Endothelial cell of umbilical vein (primary cell): ENCODE measurements around the gene BLOC1S1. TPM values are rescaled to one million over a fixed set of nuclear protein-coding genes. Genes with fewer than 3 reads are reported as not detected.

Experiments used
- BruUV-seq: library from RNA; stranded (reverse); fragments of 400-500 nt; replicated peaks from 2 replicates; lab custom pipeline; 2021; lab: Mats Ljungman, UMichigan
- CTCF ChIA-PET: fragments of 300-600, 350-600 bp; sonication (Branson Sonifier 250); formaldehyde crosslinking; loops from one replicate; lab custom pipeline; 2021; ENCODE audit warnings: antibody characterized with exemption, inconsistent platforms; lab: Charles Lee
- POLR2A ChIA-PET: fragments of 300-600, 350-600 bp; sonication (Branson Sonifier 250); formaldehyde crosslinking; loops from one replicate; lab custom pipeline; 2021; ENCODE audit warnings: antibody characterized with exemption, inconsistent platforms; lab: Charles Lee
- DNase-seq: peaks from one replicate; pipeline ENCODE4 v3.0.0-alpha.2; 2011; ENCODE audit warnings: low read depth, low spot score
- FAIRE-seq: peaks from 2 replicates; lab custom pipeline; 2011; peaks lifted over from hg19 to GRCh38; lab: Jason Lieb, UNC
- H2AFZ ChIP-seq: 2 replicates; pipeline ENCODE4 v1.6.0; 2012; ENCODE audit warnings: low read depth, low read length, control low read depth, inconsistent platforms
- H3K27ac ChIP-seq: 2 replicates; pipeline ENCODE4 v1.5.1; 2011; ENCODE audit warnings: low read depth, mild to moderate bottlenecking, control low read depth, low read length, moderate library complexity; ENCODE audit not compliant: insufficient read depth
- H3K27me3 ChIP-seq, 2 experiments: 2 replicates each; pipeline versions ENCODE4 v1.6.0 to v1.6.1; 2011; ENCODE audit warnings: low read length in 2 of 2, mixed read lengths in 1 of 2; ENCODE audit not compliant: control insufficient read depth in 2 of 2, insufficient read depth in 2 of 2
- H3K36me3 ChIP-seq, 2 experiments: 2 replicates in 1 of 2; 3 replicates in 1 of 2; pipeline ENCODE4 v1.5.1; 2011; ENCODE audit warnings: low read length in 2 of 2, mild to moderate bottlenecking in 1 of 2, moderate library complexity in 1 of 2; ENCODE audit not compliant: control insufficient read depth in 2 of 2, insufficient read depth in 2 of 2; ENCODE audit errors: extremely low read depth in 1 of 2
- H3K4me1 ChIP-seq: 3 replicates; pipeline ENCODE4 v1.5.1; 2011; ENCODE audit warnings: mild to moderate bottlenecking, low read length; ENCODE audit not compliant: control insufficient read depth, insufficient read depth; ENCODE audit errors: extremely low read depth
- H3K4me2 ChIP-seq: 2 replicates; pipeline ENCODE4 v1.6.1; 2011; ENCODE audit warnings: low read length, control low read depth, mixed read lengths; ENCODE audit not compliant: insufficient read depth
- H3K4me3 ChIP-seq, 3 experiments: fragments of 200-600 bp in 1 of 3; sonication (generic), shearing (Covaris generic) in 1 of 3; replicated peaks in 1 of 3; 2 replicates each; pipeline ENCODE4 v1.5.1; 2011 to 2016; ENCODE audit warnings: control low read depth in 3 of 3, low read length in 3 of 3, mild to moderate bottlenecking in 2 of 3, inconsistent platforms in 1 of 3, low read depth in 1 of 3, moderate library complexity in 1 of 3; ENCODE audit not compliant: insufficient read depth in 1 of 3
- H3K79me2 ChIP-seq: 2 replicates; pipeline ENCODE4 v1.6.0; 2012; ENCODE audit warnings: low read length, inconsistent platforms; ENCODE audit not compliant: control insufficient read depth, insufficient read depth
- H3K9ac ChIP-seq: replicated peaks from 2 replicates; pipeline ENCODE3; 2011; ENCODE audit warnings: low read length, control low read depth; ENCODE audit not compliant: insufficient read depth; ENCODE audit errors: extremely low read depth
- H3K9me1 ChIP-seq: replicated peaks from 3 replicates; pipeline ENCODE4 v1.6.0; 2011; ENCODE audit warnings: mild to moderate bottlenecking, low read length; ENCODE audit not compliant: control insufficient read depth, insufficient read depth; ENCODE audit errors: extremely low read depth
- H3K9me3 ChIP-seq: replicated peaks from 2 replicates; pipeline ENCODE4 v1.5.1; 2012; ENCODE audit warnings: low read length, inconsistent platforms; ENCODE audit not compliant: control insufficient read depth, insufficient read depth
- H4K20me1 ChIP-seq: replicated peaks from 2 replicates; pipeline ENCODE3; 2011; ENCODE audit warnings: mild to moderate bottlenecking, low read length; ENCODE audit not compliant: control insufficient read depth, insufficient read depth; ENCODE audit errors: extremely low read depth
- CTCF ChIP-seq, 2 donors: IDR thresholded peaks; 1 replicate in 1 of 2; 2 replicates in 1 of 2; pipeline ENCODE4 v1.5.1; 2011; ENCODE audit warnings: low read length in 2 of 2, mild to moderate bottlenecking in 2 of 2, moderate library complexity in 2 of 2, control low read depth in 1 of 2, inconsistent platforms in 1 of 2, low read depth in 1 of 2; ENCODE audit not compliant: insufficient read depth in 1 of 2; ENCODE audit errors: extremely low read depth in 1 of 2
- EZH2 ChIP-seq: IDR thresholded peaks from 2 replicates; pipeline ENCODE4 v1.6.1; 2012; ENCODE audit warnings: borderline replicate concordance, low read depth, mild to moderate bottlenecking, moderate library complexity, low read length, inconsistent platforms; ENCODE audit not compliant: severe bottlenecking
- FOS ChIP-seq: IDR thresholded peaks from 2 replicates; pipeline ENCODE4 v1.6.1; 2011; ENCODE audit warnings: mild to moderate bottlenecking, low read length, moderate library complexity, borderline replicate concordance; ENCODE audit not compliant: insufficient read depth
- GATA2 ChIP-seq: IDR thresholded peaks from 2 replicates; pipeline ENCODE4 v1.7.0; 2011; ENCODE audit warnings: low read depth, mild to moderate bottlenecking, moderate library complexity, mixed read lengths, low read length; ENCODE audit not compliant: insufficient read length, insufficient read depth
- JUN ChIP-seq: IDR thresholded peaks from 2 replicates; pipeline ENCODE4 v1.6.1; 2011; ENCODE audit warnings: borderline replicate concordance, low read depth; ENCODE audit not compliant: insufficient read length, insufficient read depth
- MAX ChIP-seq: IDR thresholded peaks from 2 replicates; pipeline ENCODE4 v1.6.1; 2011; ENCODE audit not compliant: insufficient read depth, insufficient read length
- POLR2A ChIP-seq: IDR thresholded peaks from 2 replicates; pipeline ENCODE4 v1.6.1; 2012; ENCODE audit warnings: low read depth, mild to moderate bottlenecking, control low read depth, low read length
- POLR2AphosphoS5 ChIP-seq: IDR thresholded peaks from 2 replicates; pipeline ENCODE4 v1.6.1; 2012; ENCODE audit warnings: low read depth, mild to moderate bottlenecking, control low read depth, low read length, moderate library complexity; ENCODE audit not compliant: insufficient read depth
- dilution Hi-C: fragments of 300-500 bp; cut with MboI; formaldehyde crosslinking; loops from one replicate; pipeline ENCODE4 v1.15.0; 2019; ENCODE audit warnings: low sequenced_read_pairs; ENCODE audit not compliant: extremely low pct_ligation_motif_present
- intact Hi-C: fragments of 100-400 bp; cut with micrococcal nuclease; formaldehyde crosslinking; loops from one replicate; pipeline ENCODE4 v1.10.0; 2022
- polyA plus RNA-seq, 4 experiments: library from polyadenylated mRNA; depleted of rRNA in 3 of 4; stranded (reverse) in 3 of 4; unstranded in 1 of 4; fragments of >200 nt; gene quantifications; 2 replicates each; pipeline versions ENCODE4 v1.2.1 to v1.2.3, GENCODE V29; 2011 to 2012; ENCODE audit warnings: missing spikeins in 1 of 4
- total RNA-seq: library from RNA; stranded (reverse); gene quantifications from 2 replicates; pipeline ENCODE4 v1.2.3, GENCODE V29; 2021

The BLOC1S1 gene
- total and polyA plus RNA-seq, 2 donors (not counting 3 experiments of a cell fraction or from before 2014, with no cell fraction given) = 84.1 to 192 TPM

- TF ChIP-seq EZH2 (no peak), MAX (no peak), POLR2A (no peak), GATA2 (no peak), FOS (no peak), POLR2AphosphoS5 (no peak), CTCF (IDR thresholded peaks at IDR 0.05; ENCODE audit: extremely low read depth in 1 of 2, insufficient read depth in 1 of 2, low read depth in 1 of 2, low read length in 2 of 2) (no peak), JUN (no peak)
- Histone ChIP-seq H4K20me1 (no peaks in the 10 kb centered on the region), H3K4me2 (no peak overlapping the region), H3K4me3 (no peak overlapping the region), H3K36me3 (no peaks in the 10 kb centered on the region), H2AFZ (no peak overlapping the region), H3K27ac (no peak overlapping the region), H3K9me1 (no peaks in the 10 kb centered on the region), H3K9me3 (no peaks in the 10 kb centered on the region), H3K9ac (no peak overlapping the region), H3K79me2 (no peaks in the 10 kb centered on the region), H3K4me1 (no peaks in the 10 kb centered on the region), H3K27me3 (peaks cover 0 to 5% of the 10 kb centered on the region in 2 experiments)
- intact Hi-C loops = no loop called here
- no peak for FAIRE-seq
- DNase-seq = no peak
- dilution Hi-C loops = no loop called here
- BruUV-seq = no TSS peak
- ChIA-PET CTCF (interaction anchor here (0.7 to 2.6 kb wide), 8 partner anchors 15 to 56 kb away, joined by 3 to 10 read pairs (median 4); partner anchors contain the start of gene BLOC1S1), POLR2A (no interaction called here)
Measured at GRCh38 chr12:55682087-55682796, 33.6 kb upstream of the BLOC1S1 start.
